DOHH2 (cell line): ENCODE data around the gene C19orf81.

Experiments used
- H3F3A ChIP-seq: fragments of 200-600 bp; sonication (generic), shearing (Covaris generic); 2 replicates; pipeline ENCODE4 v1.6.0; 2016; ENCODE audit warnings: antibody characterized with exemption, mild to moderate bottlenecking; ENCODE audit not compliant: control insufficient read depth, insufficient read depth
- H3K27ac ChIP-seq: fragments of 200-600 bp; sonication (generic); 2 replicates; pipeline ENCODE4 v1.5.1; 2014; ENCODE audit warnings: low read depth, mild to moderate bottlenecking, low read length, moderate library complexity
- H3K27me3 ChIP-seq: fragments of 200-600 bp; sonication (generic); 2 replicates; pipeline ENCODE4 v1.6.1; 2014; ENCODE audit warnings: mild to moderate bottlenecking, low read length, mixed read lengths; ENCODE audit not compliant: control insufficient read depth
- H3K36me3 ChIP-seq: fragments of 200-600 bp; sonication (generic); 2 replicates; pipeline ENCODE4 v1.6.1; 2014; ENCODE audit warnings: mild to moderate bottlenecking, low read length, moderate library complexity, mixed read lengths; ENCODE audit not compliant: control insufficient read depth
- H3K4me1 ChIP-seq: fragments of 200-600 bp; sonication (generic); 2 replicates; pipeline ENCODE4 v1.6.1; 2014; ENCODE audit warnings: mild to moderate bottlenecking, low read length, mixed read lengths; ENCODE audit not compliant: control insufficient read depth
- H3K4me2 ChIP-seq: fragments of 200-600 bp; sonication (generic); 2 replicates; pipeline ENCODE4 v1.6.0; 2014; ENCODE audit warnings: mild to moderate bottlenecking, low read length, moderate library complexity
- H3K4me3 ChIP-seq: fragments of 200-600 bp; sonication (generic); 2 replicates; pipeline ENCODE4 v1.5.1; 2014; ENCODE audit warnings: mild to moderate bottlenecking, low read length, mixed read lengths
- H3K79me2 ChIP-seq: fragments of 200-600 bp; sonication (generic); 2 replicates; pipeline ENCODE4 v1.6.1; 2014; ENCODE audit warnings: mild to moderate bottlenecking, low read length, mixed read lengths; ENCODE audit not compliant: control insufficient read depth
- H3K9me2 ChIP-seq: fragments of 200-600 bp; sonication (generic); replicated peaks from 2 replicates; pipeline ENCODE4 v1.6.1; 2014; ENCODE audit warnings: mild to moderate bottlenecking, low read length, mixed read lengths; ENCODE audit not compliant: control insufficient read depth
- H3K9me3 ChIP-seq: fragments of 200-600 bp; sonication (generic); 2 replicates; pipeline ENCODE4 v1.6.1; 2014; ENCODE audit warnings: antibody characterized with exemption, low read length, mixed read lengths; ENCODE audit not compliant: control insufficient read depth, insufficient read depth
- H4K20me1 ChIP-seq: fragments of 200-600 bp; sonication (generic); 2 replicates; pipeline ENCODE4 v1.6.0; 2014; ENCODE audit warnings: low read depth, mild to moderate bottlenecking, antibody characterized with exemption, low read length, moderate library complexity; ENCODE audit not compliant: control insufficient read depth, insufficient read depth
- EZH2phosphoT487 ChIP-seq: fragments of 200-600 bp; sonication (generic); IDR thresholded peaks from 2 replicates; pipeline ENCODE4 v1.6.1; 2017; ENCODE audit warnings: borderline replicate concordance, mild to moderate bottlenecking, antibody characterized with exemption, low read length, moderate library complexity, mixed read lengths
- TF ChIP-seq, protein P1 (sequence below): fragments of 200-600 bp; sonication (generic); IDR thresholded peaks from one replicate; pipeline ENCODE4 v1.5.1; 2014; ENCODE audit warnings: antibody characterized with exemption, mild to moderate bottlenecking, low read depth, low read length; ENCODE audit not compliant: poor library complexity, severe bottlenecking

Gene C19orf81

DNA sequence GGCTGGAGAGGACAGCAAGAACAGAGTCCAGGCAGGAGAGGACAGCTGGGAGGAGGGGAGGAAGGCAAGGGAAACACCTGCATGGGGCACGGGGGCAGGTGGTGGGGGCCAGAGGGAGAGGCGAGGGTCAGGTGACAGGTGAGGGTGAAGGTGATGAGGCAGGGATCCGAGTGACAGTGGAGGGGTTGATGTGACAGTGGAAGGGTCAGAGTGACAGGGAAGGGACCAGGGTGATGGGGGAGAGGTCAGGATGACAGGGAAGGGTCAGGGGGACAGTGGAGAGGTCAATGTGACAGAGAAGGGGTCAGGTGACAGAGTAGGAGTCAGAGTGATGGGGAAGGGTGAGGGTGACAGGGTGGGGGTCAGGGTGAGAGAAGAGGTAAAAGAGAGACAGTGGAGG, 29.1 kb downstream of the C19orf81 start:
- no peak overlapping the region for H3K4me3 ChIP-seq
- H3K27ac ChIP-seq, result no peak overlapping the region
- H3K9me3 ChIP-seq, result no peaks in the 10 kb centered on the region
- H3F3A ChIP-seq, result no peaks in the 10 kb centered on the region
- H3K4me1 ChIP-seq, result peaks cover 8% of the 10 kb centered on the region
- TF ChIP-seq, protein P1, sequence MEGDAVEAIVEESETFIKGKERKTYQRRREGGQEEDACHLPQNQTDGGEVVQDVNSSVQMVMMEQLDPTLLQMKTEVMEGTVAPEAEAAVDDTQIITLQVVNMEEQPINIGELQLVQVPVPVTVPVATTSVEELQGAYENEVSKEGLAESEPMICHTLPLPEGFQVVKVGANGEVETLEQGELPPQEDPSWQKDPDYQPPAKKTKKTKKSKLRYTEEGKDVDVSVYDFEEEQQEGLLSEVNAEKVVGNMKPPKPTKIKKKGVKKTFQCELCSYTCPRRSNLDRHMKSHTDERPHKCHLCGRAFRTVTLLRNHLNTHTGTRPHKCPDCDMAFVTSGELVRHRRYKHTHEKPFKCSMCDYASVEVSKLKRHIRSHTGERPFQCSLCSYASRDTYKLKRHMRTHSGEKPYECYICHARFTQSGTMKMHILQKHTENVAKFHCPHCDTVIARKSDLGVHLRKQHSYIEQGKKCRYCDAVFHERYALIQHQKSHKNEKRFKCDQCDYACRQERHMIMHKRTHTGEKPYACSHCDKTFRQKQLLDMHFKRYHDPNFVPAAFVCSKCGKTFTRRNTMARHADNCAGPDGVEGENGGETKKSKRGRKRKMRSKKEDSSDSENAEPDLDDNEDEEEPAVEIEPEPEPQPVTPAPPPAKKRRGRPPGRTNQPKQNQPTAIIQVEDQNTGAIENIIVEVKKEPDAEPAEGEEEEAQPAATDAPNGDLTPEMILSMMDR, result no peak
- TF ChIP-seq EZH2phosphoT487, result no peak
- no peaks in the 10 kb centered on the region for H3K9me2 ChIP-seq
- no peak overlapping the region for H3K4me2 ChIP-seq
- H3K27me3 ChIP-seq, result no peaks in the 10 kb centered on the region
- H4K20me1 ChIP-seq, result no peaks in the 10 kb centered on the region
- H3K79me2 ChIP-seq, result no peaks in the 10 kb centered on the region
- H3K36me3 ChIP-seq, result no peaks in the 10 kb centered on the region

DNA sequence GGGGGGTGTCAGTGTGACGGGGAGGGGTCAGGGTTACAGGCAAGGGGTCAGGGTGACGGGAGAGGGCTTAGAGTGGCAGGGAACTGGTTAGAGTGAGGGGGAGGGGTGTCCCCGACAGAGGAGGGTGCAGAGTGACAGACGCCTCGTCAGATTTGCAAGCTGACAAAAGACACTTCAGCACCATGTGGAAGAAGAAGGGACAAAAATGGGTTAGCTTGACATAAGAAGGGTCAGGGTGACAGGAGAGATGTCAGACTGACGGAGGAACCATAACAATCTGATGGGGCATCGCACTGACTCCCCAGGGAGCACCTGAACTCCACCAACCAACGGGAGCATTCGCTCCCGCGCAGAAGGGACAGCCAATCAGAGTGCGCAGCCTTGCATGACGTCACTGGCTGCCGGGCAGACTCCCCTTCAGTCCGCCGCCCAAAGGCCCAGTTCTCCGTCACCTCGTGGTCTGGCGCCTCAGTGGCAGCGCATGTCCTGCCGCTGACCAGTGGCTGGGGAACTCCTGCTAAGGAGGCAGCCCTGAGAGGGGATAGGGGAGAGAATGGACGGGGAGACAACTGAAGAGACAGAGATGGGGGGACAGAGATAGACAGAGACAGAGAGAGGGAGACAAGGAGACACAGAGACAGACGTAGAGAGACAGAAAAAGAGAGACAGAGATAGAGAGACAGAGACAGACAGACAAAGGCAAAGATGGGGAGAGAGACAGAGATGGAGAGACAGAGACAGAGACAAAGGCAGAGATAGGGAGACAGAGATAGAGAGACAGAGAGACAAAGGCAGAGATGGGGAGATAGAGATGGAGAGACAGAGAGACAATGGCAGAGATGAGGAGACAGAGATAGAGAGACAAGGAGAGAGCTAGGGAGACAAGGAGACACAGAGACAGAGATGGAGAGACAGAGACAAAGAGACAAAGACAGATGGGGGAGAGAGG, 30.2 kb downstream of the C19orf81 start:
- H3K4me1 ChIP-seq, result peaks cover 8% of the 10 kb centered on the region
- H3F3A ChIP-seq, result no peaks in the 10 kb centered on the region
- peaks cover 4% of the 10 kb centered on the region; the same call in 1 of the 2 replicates for H4K20me1 ChIP-seq
- H3K27ac ChIP-seq, result no peak overlapping the region
- peak overlapping the region; percentile 40 for H3K4me3 ChIP-seq
- peaks cover 5% of the 10 kb centered on the region; the same call in 1 of the 2 replicates for H3K27me3 ChIP-seq
- TF ChIP-seq, protein P1, result no peak
- peak overlapping the region; percentile 52 for H3K4me2 ChIP-seq
- H3K9me3 ChIP-seq, result no peaks in the 10 kb centered on the region
- no peaks in the 10 kb centered on the region for H3K79me2 ChIP-seq
- H3K36me3 ChIP-seq, result no peaks in the 10 kb centered on the region
- H3K9me2 ChIP-seq, result no peaks in the 10 kb centered on the region

DNA sequence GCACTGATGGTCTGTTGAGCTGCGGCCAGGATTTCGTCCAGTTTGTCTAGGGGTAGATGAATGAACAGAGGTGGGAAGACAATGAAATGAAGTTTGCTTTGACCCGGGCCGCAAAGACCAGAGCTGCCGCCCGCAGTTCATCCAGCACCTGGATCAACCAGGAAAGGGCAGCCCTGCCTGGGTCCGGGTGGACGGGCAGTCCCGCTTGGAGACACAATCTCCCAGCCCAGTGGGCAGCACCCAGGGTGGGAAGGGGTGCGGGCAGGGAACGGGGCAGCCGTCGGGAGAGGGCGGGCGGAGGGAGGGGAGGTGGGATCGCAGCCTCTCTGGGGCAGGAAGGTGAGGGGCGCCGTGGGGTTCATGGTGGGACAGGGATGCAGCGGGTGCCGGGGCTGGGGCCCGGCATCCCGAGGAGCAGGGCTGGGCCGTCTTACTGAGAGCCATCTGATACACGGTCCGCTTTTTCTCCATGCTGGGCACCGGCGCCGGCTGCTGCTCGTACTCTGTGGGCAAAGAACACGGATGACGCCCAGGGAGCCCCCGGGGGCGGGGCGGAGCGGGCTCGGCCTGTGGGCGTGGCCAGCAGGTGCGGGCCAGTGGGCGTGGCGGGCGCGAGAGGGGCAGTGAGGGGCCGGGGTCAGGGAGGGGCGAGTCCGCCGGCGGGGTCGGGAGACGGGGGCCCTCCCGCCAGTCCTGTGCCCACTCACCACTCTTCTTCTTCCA, 37.2 kb downstream of the C19orf81 start:
- Histone ChIP-seq H3K9me3 (no peaks in the 10 kb centered on the region), H3K27me3 (peaks cover 5% of the 10 kb centered on the region; the same call in 1 of the 2 replicates), H4K20me1 (peaks cover 4% of the 10 kb centered on the region; the same call in 1 of the 2 replicates), H3K79me2 (no peaks in the 10 kb centered on the region), H3K36me3 (no peaks in the 10 kb centered on the region), H3K27ac (no peak overlapping the region), H3K4me2 (no peak overlapping the region), H3K4me1 (no peaks in the 10 kb centered on the region), H3K4me3 (no peak overlapping the region), H3F3A (no peaks in the 10 kb centered on the region), H3K9me2 (no peaks in the 10 kb centered on the region)
- no peak for TF ChIP-seq EZH2phosphoT487
- TF ChIP-seq, protein P1, result no peak
